Muscle layer of colon (tissue), 2 donors: ENCODE results near the gene ZNF701.
"Not testable (repeated sequence)": the region's sequence is repeated elsewhere in the genome, so short reads cannot be mapped to it uniquely, and the experiment has no call there.

Source experiments
- H3K27ac ChIP-seq: one replicate; pipeline ENCODE4 v1.7.0; 2013; ENCODE audit warnings: low read depth, mild to moderate bottlenecking, low read length, moderate library complexity
- H3K27me3 ChIP-seq, 2 donors: one replicate each; pipeline ENCODE4 v1.7.0; 2013; ENCODE audit warnings: low read length in 2 of 2, mild to moderate bottlenecking in 2 of 2; ENCODE audit not compliant: insufficient read depth in 2 of 2, control insufficient read depth in 1 of 2
- H3K36me3 ChIP-seq: one replicate; pipeline ENCODE4 v1.7.0; 2013; ENCODE audit warnings: mild to moderate bottlenecking, low read length; ENCODE audit not compliant: insufficient read depth
- H3K4me1 ChIP-seq: one replicate; pipeline ENCODE4 v1.7.0; 2013; ENCODE audit warnings: mild to moderate bottlenecking, low read length; ENCODE audit not compliant: insufficient read depth
- H3K4me3 ChIP-seq, 2 donors: one replicate each; pipeline ENCODE4 v1.7.0; 2013; ENCODE audit warnings: low read length in 2 of 2, low read depth in 1 of 2, mild to moderate bottlenecking in 1 of 2, moderate library complexity in 1 of 2
- H3K9ac ChIP-seq: one replicate; pipeline ENCODE4 v1.7.0; 2013; ENCODE audit warnings: low read length
- H3K9me3 ChIP-seq: one replicate; pipeline ENCODE4 v1.7.0; 2013; ENCODE audit warnings: mild to moderate bottlenecking, low read length
- donor health status: abdominal sarcoma.
- donor health status: Adenocarcinoma of cecum.

The ZNF701 gene

GRCh38 chr19:52570000-52570861 is at the start of gene ZNF701:
ZNF701 (plus strand) TSS chr19:52570287; CDS start chr19:52574148, 3,861 bp downstream.
- peaks cover 9% of the 10 kb centered on the region for H3K4me1 ChIP-seq
- no peaks in the 10 kb centered on the region for H3K27me3 ChIP-seq
- H3K9ac ChIP-seq = peak within 1 kb of the TSS; percentile 89
- no peaks in the 10 kb centered on the region for H3K9me3 ChIP-seq
- peaks cover 18% of the 10 kb centered on the region for H3K36me3 ChIP-seq
- peak within 1 kb of the TSS; percentile 76 to 97 for H3K4me3 ChIP-seq
- H3K27ac ChIP-seq = peak within 1 kb of the TSS; percentile 57

- no peak overlapping the region for H3K4me3 ChIP-seq
- no peak overlapping the region for H3K27ac ChIP-seq
- H3K9me3 ChIP-seq = no peaks in the 10 kb centered on the region
- H3K36me3 ChIP-seq = no peaks in the 10 kb centered on the region
- H3K4me1 ChIP-seq = no peaks in the 10 kb centered on the region
- no peaks in the 10 kb centered on the region for H3K27me3 ChIP-seq
- H3K9ac ChIP-seq = no peak overlapping the region
Measured at GRCh38 chr19:52522551-52522950, 47.5 kb upstream of the ZNF701 start.

GRCh38 chr19:52524086-52524485 is 46.0 kb upstream of the ZNF701 start:
- H3K4me3 ChIP-seq = no peak overlapping the region
- no peaks in the 10 kb centered on the region for H3K36me3 ChIP-seq
- no peak overlapping the region for H3K9ac ChIP-seq
- H3K4me1 ChIP-seq = peaks cover 10% of the 10 kb centered on the region
- no peaks in the 10 kb centered on the region for H3K9me3 ChIP-seq
- no peaks in the 10 kb centered on the region for H3K27me3 ChIP-seq
- H3K27ac ChIP-seq = no peak overlapping the region

- Histone ChIP-seq H3K27me3 (no peaks in the 10 kb centered on the region), H3K4me1 (peaks cover 11% of the 10 kb centered on the region), H3K36me3 (no peaks in the 10 kb centered on the region), H3K9ac (peak within 1 kb of the TSS; percentile 76), H3K9me3 (no peaks in the 10 kb centered on the region), H3K4me3 (peak within 1 kb of the TSS; percentile 51 to 75), H3K27ac (peak within 1 kb of the TSS; percentile 79)
Measured at GRCh38 chr19:52527134-52527955, 42.7 kb upstream of the ZNF701 start, which contains the start of gene ZNF808. ZNF808 (plus strand) TSS chr19:52527668; CDS start chr19:52543285, 15,617 bp downstream.

- Histone ChIP-seq H3K4me3 (peak overlapping the region; percentile 51 to 66), H3K27me3 (no peaks in the 10 kb centered on the region), H3K27ac (peak overlapping the region; percentile 79), H3K36me3 (no peaks in the 10 kb centered on the region), H3K9ac (peak overlapping the region; percentile 76), H3K9me3 (no peaks in the 10 kb centered on the region), H3K4me1 (peaks cover 11% of the 10 kb centered on the region)
Measured at GRCh38 chr19:52527956-52528351, 42.1 kb upstream of the ZNF701 start.

GRCh38 chr19:52532480-52532879 is 37.6 kb upstream of the ZNF701 start:
- no peak overlapping the region for H3K27ac ChIP-seq
- H3K9me3 ChIP-seq = no peaks in the 10 kb centered on the region
- H3K4me3 ChIP-seq = no peak overlapping the region
- no peaks in the 10 kb centered on the region for H3K27me3 ChIP-seq
- H3K36me3 ChIP-seq = peaks cover 4% of the 10 kb centered on the region
- H3K4me1 ChIP-seq = peaks cover 19% of the 10 kb centered on the region
- H3K9ac ChIP-seq = no peak overlapping the region

GRCh38 chr19:52533901-52534300 is 36.2 kb upstream of the ZNF701 start:
- Histone ChIP-seq H3K9me3 (no peaks in the 10 kb centered on the region), H3K27me3 (no peaks in the 10 kb centered on the region), H3K4me3 (no peak overlapping the region), H3K27ac (no peak overlapping the region), H3K36me3 (peaks cover 4% of the 10 kb centered on the region), H3K9ac (no peak overlapping the region), H3K4me1 (peaks cover 11% of the 10 kb centered on the region)

DNA sequence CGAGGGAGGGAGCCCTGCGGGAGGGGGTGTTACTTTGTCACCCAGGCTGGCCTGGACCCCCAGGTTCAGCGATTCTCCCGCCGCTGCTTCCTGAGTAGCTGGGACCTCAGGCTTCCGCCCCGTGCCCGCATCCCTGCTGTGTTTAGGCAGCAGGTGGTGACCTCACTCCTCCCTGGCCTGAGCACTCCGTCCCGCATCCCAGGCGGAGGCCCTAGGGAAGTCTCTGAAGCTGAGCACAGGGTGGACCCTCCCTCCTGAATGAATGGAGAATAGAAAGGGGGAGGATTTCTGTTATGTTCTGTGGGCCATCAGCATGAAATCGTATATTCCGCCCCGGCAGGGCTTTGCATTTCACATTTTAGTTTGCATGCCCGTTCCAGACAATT is 34.7 kb upstream of the ZNF701 start:
- not testable (repeated sequence) for H3K4me1 ChIP-seq, H3K27ac ChIP-seq, H3K9me3 ChIP-seq, H3K36me3 ChIP-seq, H3K27me3 ChIP-seq, H3K9ac ChIP-seq
- peak overlapping the region; percentile 40 to 72 for H3K4me3 ChIP-seq

DNA sequence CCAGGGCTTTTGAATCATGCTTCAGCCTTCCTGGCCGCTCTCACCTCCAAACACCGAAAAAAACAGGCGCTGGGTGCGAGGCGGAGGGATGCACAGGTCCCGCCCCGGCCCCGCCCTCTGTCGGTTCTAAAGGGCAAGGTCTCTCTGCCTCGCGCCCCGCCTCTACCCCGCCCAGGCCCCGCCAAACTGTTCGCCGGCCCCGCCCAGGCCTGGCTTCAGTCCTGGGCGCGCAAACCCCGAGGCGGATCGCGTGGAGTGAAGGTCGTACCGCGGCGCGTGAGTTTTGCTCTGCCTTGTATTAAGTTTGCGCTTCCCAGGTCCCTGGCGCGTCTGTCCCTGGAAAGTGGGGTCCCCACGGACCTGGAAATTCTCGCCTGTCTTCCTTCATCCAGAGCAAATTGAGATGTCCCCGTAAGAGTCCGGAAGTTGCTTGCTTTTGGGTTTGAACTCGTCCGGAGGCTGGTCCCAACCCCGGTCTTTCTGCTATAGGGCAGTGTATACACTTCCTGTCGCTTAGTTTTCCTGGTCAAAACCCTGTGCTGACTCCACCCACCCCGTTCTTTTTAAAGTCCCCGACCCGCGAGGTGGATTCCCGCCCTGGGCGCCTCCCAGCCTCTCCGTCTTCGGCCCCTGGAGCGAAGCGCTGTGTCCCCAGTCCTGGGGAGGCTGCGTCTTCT is 34.2 kb upstream of the ZNF701 start:
- Histone ChIP-seq H3K9ac (no peak overlapping the region), H3K36me3 (peaks cover 4% of the 10 kb centered on the region), H3K4me1 (peaks cover 8% of the 10 kb centered on the region), H3K9me3 (no peaks in the 10 kb centered on the region), H3K27ac (peak overlapping the region; percentile 72), H3K27me3 (no peaks in the 10 kb centered on the region), H3K4me3 (peak overlapping the region; percentile 40 to 72)

DNA sequence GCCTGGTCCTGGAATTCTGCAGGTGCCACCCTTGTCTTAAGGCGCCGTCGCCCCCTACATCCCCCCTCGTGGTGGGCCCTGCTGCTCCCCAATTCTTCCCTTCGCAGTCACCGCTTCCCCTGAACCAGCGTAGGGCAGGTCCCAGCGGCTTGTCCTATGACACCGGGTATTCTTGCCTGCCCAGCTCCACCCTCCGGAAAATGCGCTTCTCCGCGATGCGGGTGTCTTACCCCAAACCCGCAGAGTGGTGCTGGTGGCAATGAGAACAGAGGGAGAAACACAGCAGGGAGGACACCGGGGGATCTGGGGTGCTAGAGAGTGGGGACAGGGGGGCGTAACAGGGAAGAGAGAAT is 33.7 kb upstream of the ZNF701 start:
- no peak overlapping the region for H3K9ac ChIP-seq

DNA sequence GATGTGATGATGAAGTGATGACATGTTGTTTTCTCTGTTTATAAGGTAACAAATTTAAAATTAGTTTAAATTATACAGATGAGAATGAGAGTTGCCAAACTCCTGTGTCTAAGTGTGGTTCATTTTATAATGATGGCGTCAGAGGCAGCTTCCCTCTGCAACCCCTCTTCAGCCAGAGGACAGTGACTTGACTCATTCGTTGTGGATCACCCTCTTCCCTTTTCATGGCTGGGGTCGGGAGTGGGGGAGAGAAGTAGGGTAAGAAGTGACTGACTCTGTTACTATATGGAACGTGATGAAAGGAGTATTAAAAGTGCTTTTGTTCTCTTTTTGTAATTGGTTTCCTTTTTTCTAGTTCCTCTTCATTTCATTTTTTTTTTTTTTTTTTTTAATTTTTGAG is 31.3 kb upstream of the ZNF701 start:
- H3K4me3 ChIP-seq, H3K9me3 ChIP-seq, H3K36me3 ChIP-seq, H3K27me3 ChIP-seq, H3K27ac ChIP-seq, H3K4me1 ChIP-seq, H3K9ac ChIP-seq: not testable (repeated sequence)

More for the DNA sequence above, 33.7 kb upstream of the ZNF701 start:
- no peaks in the 10 kb centered on the region for H3K27me3 ChIP-seq
- peaks cover 4% of the 10 kb centered on the region for H3K36me3 ChIP-seq
- peaks cover 8% of the 10 kb centered on the region for H3K4me1 ChIP-seq
- H3K9me3 ChIP-seq = no peaks in the 10 kb centered on the region
- H3K27ac ChIP-seq = peak overlapping the region; percentile 72
- H3K4me3 ChIP-seq = peak overlapping the region; percentile 40 to 72
